SK-N-SH (cell line): Measurements from ENCODE around the gene KPNA2. TPM values are rescaled to one million over a fixed set of nuclear protein-coding genes. Genes with fewer than 3 reads are reported as not detected.
"Not testable (repeated sequence)": the region's sequence is repeated elsewhere in the genome, so short reads cannot be mapped to it uniquely, and the experiment has no call there.

Experiments
- CTCF ChIA-PET: fragments of 300-600, 350-600 bp; formaldehyde crosslinking; extraction: SDS; loops from one replicate; lab custom pipeline; 2021; lab: Yijun Ruan, JAX
- POLR2A ChIA-PET: fragments of 350-600 bp; sonication (Branson Sonifier 250); formaldehyde crosslinking; extraction: SDS; loops from one replicate; lab custom pipeline; 2020; ENCODE audit warnings: antibody characterized with exemption, inconsistent platforms; lab: Yijun Ruan, JAX
- DNase-seq: peaks from one replicate; pipeline ENCODE4 v3.0.0; 2012
- H2AFZ ChIP-seq: fragments of 200-600 bp; sonication (generic); 2 replicates; pipeline ENCODE4 v1.8.1; 2016; ENCODE audit warnings: antibody characterized with exemption, mild to moderate bottlenecking, low read depth
- H3F3A ChIP-seq: fragments of 200-600 bp; sonication (generic); replicated peaks from 2 replicates; pipeline ENCODE3; 2016; ENCODE audit warnings: antibody characterized with exemption, mild to moderate bottlenecking; ENCODE audit not compliant: insufficient read depth
- H3K27ac ChIP-seq, 2 experiments: fragments of 200-500 bp in 1 of 2; fragments of 200-600 bp in 1 of 2; sonication (Bioruptor generic) in 1 of 2; sonication (generic), shearing (Covaris generic) in 1 of 2; 2 replicates each; pipeline versions ENCODE4 v1.5.1 to v1.6.1; 2014 to 2016; ENCODE audit warnings: low read depth in 2 of 2, inconsistent platforms in 1 of 2, low read length in 1 of 2, mild to moderate bottlenecking in 1 of 2, mixed read lengths in 1 of 2
- H3K27me3 ChIP-seq: fragments of 200-600 bp; sonication (generic), shearing (Covaris generic); 2 replicates; pipeline ENCODE4 v1.6.1; 2016; ENCODE audit warnings: mixed run types; ENCODE audit not compliant: insufficient read depth
- H3K36me3 ChIP-seq, 2 experiments: fragments of 200-500 bp in 1 of 2; fragments of 200-600 bp in 1 of 2; sonication (Bioruptor generic) in 1 of 2; sonication (generic) in 1 of 2; replicated peaks in 1 of 2; 2 replicates each; pipeline versions ENCODE3 to v1.5.1; 2014 to 2016; ENCODE audit warnings: low read length in 1 of 2, mild to moderate bottlenecking in 1 of 2; ENCODE audit not compliant: insufficient read depth in 2 of 2, control insufficient read depth in 1 of 2
- H3K4me1 ChIP-seq, 2 experiments: fragments of 200-500 bp in 1 of 2; fragments of 200-600 bp in 1 of 2; sonication (Bioruptor generic) in 1 of 2; sonication (generic), shearing (Covaris generic) in 1 of 2; 2 replicates each; pipeline versions ENCODE4 v1.5.1 to v1.6.1; 2014 to 2016; ENCODE audit warnings: low read depth in 1 of 2, low read length in 1 of 2, mixed run types in 1 of 2; ENCODE audit not compliant: insufficient read depth in 2 of 2, control insufficient read depth in 1 of 2
- H3K4me2 ChIP-seq: fragments of 200-600 bp; sonication (generic), shearing (Covaris generic); 2 replicates; pipeline ENCODE4 v1.6.1; 2017; ENCODE audit warnings: mixed run types
- H3K4me3 ChIP-seq, 2 experiments: fragments of 200-500 bp in 1 of 2; fragments of 200-600 bp in 1 of 2; sonication (Bioruptor generic) in 1 of 2; sonication (generic), shearing (Covaris generic) in 1 of 2; 2 replicates each; pipeline versions ENCODE4 v1.5.1 to v1.8.1; 2014 to 2016; ENCODE audit warnings: low read depth in 2 of 2, inconsistent platforms in 1 of 2, low read length in 1 of 2, mild to moderate bottlenecking in 1 of 2, mixed read lengths in 1 of 2, moderate library complexity in 1 of 2
- H3K79me2 ChIP-seq: fragments of 200-600 bp; sonication (generic); 2 replicates; pipeline ENCODE4 v1.8.1; 2017; ENCODE audit warnings: mild to moderate bottlenecking; ENCODE audit not compliant: insufficient read depth
- H3K9ac ChIP-seq: fragments of 200-600 bp; sonication (generic); 2 replicates; pipeline ENCODE4 v1.6.1; 2017; ENCODE audit warnings: mixed run types
- H3K9me2 ChIP-seq: fragments of 200-600 bp; sonication (generic); 2 replicates; pipeline ENCODE4 v1.6.1; 2017; ENCODE audit warnings: mixed run types
- H3K9me3 ChIP-seq: fragments of 200-600 bp; sonication (generic); 2 replicates; pipeline ENCODE4 v1.6.1; 2017; ENCODE audit warnings: mixed run types, mild to moderate bottlenecking, moderate library complexity
- H4K20me1 ChIP-seq: fragments of 200-600 bp; sonication (generic); 2 replicates; pipeline ENCODE4 v1.6.1; 2017; ENCODE audit warnings: mild to moderate bottlenecking, mixed run types; ENCODE audit not compliant: insufficient read depth
- MXI1 ChIP-seq: IDR thresholded peaks from 2 replicates; pipeline ENCODE4 v1.6.1; 2012; ENCODE audit warnings: mild to moderate bottlenecking, low read depth, low read length, improper control_type of control experiment
- POLR2AphosphoS5 ChIP-seq: IDR thresholded peaks from 2 replicates; pipeline ENCODE4 v1.6.1; 2012; ENCODE audit warnings: low read depth, low read length
- RAD21 ChIP-seq: IDR thresholded peaks from 2 replicates; pipeline ENCODE4 v1.6.1; 2012; ENCODE audit warnings: mild to moderate bottlenecking, low read length
- RCOR1 ChIP-seq: fragments of 150-350 bp; IDR thresholded peaks from 2 replicates; pipeline ENCODE4 v1.6.1; 2017; ENCODE audit warnings: antibody characterized with exemption, low read length
- YY1 ChIP-seq: IDR thresholded peaks from 2 replicates; pipeline ENCODE4 v1.4.0; 2012; ENCODE audit warnings: low read depth, mild to moderate bottlenecking
- WGBS: methylation state at CpG from one replicate; pipeline ENCODE4 v1.1.6; 2017; ENCODE audit warnings: low lambda C conversion rate; 5-methylcytosine and 5-hydroxymethylcytosine counted together
- polyA plus RNA-seq, 3 experiments: library from polyadenylated mRNA; depleted of rRNA; stranded (reverse); fragments of >200 nt; gene quantifications; 2 replicates each; pipeline ENCODE4 v1.2.3, GENCODE V29; 2012
- TF ChIP-seq, protein P1 (sequence below): fragments of 200-600 bp; sonication (generic); IDR thresholded peaks from 2 replicates; pipeline ENCODE4 v1.6.1; 2017; ENCODE audit warnings: antibody characterized with exemption, mild to moderate bottlenecking, moderate library complexity
- TF ChIP-seq, protein P2 (sequence below): fragments of 150-350 bp; IDR thresholded peaks from 2 replicates; pipeline ENCODE4 v1.6.1; 2017; ENCODE audit warnings: antibody characterized with exemption, low read length, low read depth, borderline replicate concordance
- TF ChIP-seq, protein P3 (sequence below): IDR thresholded peaks from 2 replicates; pipeline ENCODE4 v1.4.0; 2012; ENCODE audit warnings: low read depth, borderline replicate concordance

KPNA2 gene
- polyA plus RNA-seq, 1 of the 3 experiments (the other 2 are of a cell fraction): 122 TPM

DNA sequence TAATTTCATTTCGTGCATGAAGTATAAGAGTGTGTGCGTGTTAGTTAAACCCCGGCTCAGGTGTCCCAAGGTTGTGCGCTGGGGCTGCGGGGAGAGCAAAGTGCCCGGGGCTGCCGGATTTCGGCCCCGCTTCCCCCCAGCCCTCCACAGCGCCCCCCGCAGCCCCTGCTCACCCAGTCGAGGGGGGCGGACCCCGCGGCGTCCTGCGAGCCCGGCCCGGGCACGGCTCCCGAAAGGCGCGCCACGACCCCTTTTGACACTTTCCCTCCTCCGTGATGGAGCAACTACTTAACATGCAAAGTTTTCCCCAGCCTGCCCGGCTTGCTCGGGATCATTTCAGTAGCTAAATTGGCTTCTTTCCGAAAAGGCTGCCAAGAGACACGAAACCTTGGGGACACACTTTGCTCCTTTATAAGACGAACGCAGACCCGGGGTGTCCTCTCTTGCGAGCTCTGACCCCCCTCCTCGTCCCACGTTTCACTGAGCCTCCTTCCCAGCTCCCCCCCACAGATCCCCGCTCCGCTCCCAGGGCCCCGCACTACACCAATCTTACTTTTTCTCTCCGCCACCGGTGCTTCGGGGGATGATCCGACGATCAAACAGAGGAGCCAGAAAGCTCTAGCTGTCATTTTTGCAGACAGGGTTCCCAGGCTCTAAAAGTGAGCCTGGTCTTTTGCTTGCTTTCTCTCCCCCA is 39.8 kb upstream of the KPNA2 start:
- Histone ChIP-seq H3K9ac (peak overlapping the region; percentile 7; the same call in 1 of the 2 replicates), H3K9me3 (no peaks in the 10 kb centered on the region), H2AFZ (peak overlapping the region; percentile 84), H4K20me1 (no peaks in the 10 kb centered on the region), H3K27ac (peak overlapping the region in 1 of 2 experiments; percentile 41; a peak in 1 of 4 replicates), H3K4me3 (peak overlapping the region; percentile 56 to 64)
- CTCF ChIA-PET: interaction anchor here (1.1 to 2.7 kb wide), 8 partner anchors 10 to 161 kb away, joined by 3 to 11 read pairs (median 3); no protein-coding TSS in a partner anchor
- TF ChIP-seq, protein P1, sequence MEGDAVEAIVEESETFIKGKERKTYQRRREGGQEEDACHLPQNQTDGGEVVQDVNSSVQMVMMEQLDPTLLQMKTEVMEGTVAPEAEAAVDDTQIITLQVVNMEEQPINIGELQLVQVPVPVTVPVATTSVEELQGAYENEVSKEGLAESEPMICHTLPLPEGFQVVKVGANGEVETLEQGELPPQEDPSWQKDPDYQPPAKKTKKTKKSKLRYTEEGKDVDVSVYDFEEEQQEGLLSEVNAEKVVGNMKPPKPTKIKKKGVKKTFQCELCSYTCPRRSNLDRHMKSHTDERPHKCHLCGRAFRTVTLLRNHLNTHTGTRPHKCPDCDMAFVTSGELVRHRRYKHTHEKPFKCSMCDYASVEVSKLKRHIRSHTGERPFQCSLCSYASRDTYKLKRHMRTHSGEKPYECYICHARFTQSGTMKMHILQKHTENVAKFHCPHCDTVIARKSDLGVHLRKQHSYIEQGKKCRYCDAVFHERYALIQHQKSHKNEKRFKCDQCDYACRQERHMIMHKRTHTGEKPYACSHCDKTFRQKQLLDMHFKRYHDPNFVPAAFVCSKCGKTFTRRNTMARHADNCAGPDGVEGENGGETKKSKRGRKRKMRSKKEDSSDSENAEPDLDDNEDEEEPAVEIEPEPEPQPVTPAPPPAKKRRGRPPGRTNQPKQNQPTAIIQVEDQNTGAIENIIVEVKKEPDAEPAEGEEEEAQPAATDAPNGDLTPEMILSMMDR: peak; percentile 41
- no peak for TF ChIP-seq POLR2AphosphoS5
- TF ChIP-seq, all 33 proteins: peak for 1
- POLR2A ChIA-PET: interaction anchor here (1.1 kb wide), 1 partner anchor 24 kb away, joined by 4 read pairs; no protein-coding TSS in a partner anchor
- peak; percentile 81 for DNase-seq
- Histone ChIP-seq H3K27me3 (no peaks in the 10 kb centered on the region), H3K36me3 (peaks cover 0 to 5% of the 10 kb centered on the region in 2 experiments), H3K4me2 (peak overlapping the region; percentile 83), H3K4me1 (peaks cover 6 to 23% of the 10 kb centered on the region in 2 experiments), H3K79me2 (0 out of 2 replicates have a peak, but pooled peaks cover 6% of the 10 kb centered on the region), H3K9me2 (no peaks in the 10 kb centered on the region), H3F3A (peaks cover 36% of the 10 kb centered on the region)
- WGBS: 15% methylated on average over 43 of the region's 43 CpGs

DNA sequence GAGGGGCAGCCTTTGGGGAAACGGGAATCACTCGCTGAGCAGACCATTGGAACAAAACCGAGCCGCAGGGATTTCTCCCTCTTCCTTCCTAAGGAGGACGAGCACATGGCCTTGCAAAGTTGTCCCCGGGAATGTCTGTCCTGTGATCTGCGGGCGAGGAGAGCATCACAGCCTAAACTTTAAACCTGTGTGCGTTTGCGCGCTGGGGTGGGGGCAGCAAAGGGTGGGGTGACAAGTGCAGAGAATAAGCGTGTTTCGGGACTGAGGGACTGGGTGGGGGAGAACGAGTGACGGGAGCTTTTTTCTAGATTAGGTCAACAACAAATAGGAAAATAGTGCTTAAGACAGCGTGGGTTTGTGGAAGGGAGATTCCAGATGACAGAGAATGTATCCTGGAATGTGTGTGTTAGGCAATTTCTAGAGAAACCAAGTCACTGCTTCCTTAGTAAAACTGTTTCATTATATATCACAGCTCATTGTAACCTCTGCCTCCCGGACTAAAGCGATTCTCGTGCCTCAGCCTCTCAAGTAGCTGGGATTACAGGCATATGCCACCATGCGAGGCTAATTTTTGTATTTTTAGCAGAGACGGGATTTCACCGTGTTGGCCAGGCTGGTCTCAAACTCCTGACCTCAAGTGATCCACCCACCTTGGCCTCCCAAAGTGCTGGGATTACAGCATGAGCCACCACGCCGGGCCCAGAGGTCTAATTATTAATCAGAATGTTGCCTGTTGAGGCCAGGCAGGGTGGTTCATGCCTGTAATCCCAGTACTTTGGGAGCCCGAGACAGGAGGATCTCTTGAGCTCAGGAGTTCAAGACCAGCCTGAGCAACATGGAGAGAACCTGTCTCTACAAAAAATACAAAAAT is 39.0 kb upstream of the KPNA2 start, which contains the start of gene C17orf58:
Gene C17orf58 (minus strand): TSS at position 169 of the 871 bp plus-strand sequence. CDS start 271 bp downstream, outside the sequence.
- CTCF ChIA-PET: interaction anchor here (0.9 to 2.7 kb wide), 6 partner anchors 11 to 105 kb away, joined by 3 to 11 read pairs (median 3); no protein-coding TSS in a partner anchor
- 69% methylated on average over 25 of the region's 25 CpGs for WGBS
- POLR2A ChIA-PET, H3K9me2 ChIP-seq, H3K79me2 ChIP-seq, H3K9me3 ChIP-seq, H3K36me3 ChIP-seq, H3K27me3 ChIP-seq, H4K20me1 ChIP-seq: not testable (repeated sequence)
- peaks cover 30% of the 10 kb centered on the region for H3F3A ChIP-seq
- peak within 1 kb of the TSS; percentile 83 for H3K4me2 ChIP-seq
- H3K27ac ChIP-seq: peak within 1 kb of the TSS in 1 of 2 experiments; percentile 41; a peak in 2 of 4 replicates
- H3K4me3 ChIP-seq: peak within 1 kb of the TSS; percentile 56 to 64
- peak; percentile 70; the same call in 1 of the 2 replicates for TF ChIP-seq MXI1
- peak; percentile 46 for DNase-seq
- peak within 1 kb of the TSS; percentile 7; the same call in 1 of the 2 replicates for H3K9ac ChIP-seq
- peak within 1 kb of the TSS; percentile 84 for H2AFZ ChIP-seq
- H3K4me1 ChIP-seq: peaks cover 6 to 23% of the 10 kb centered on the region in 2 experiments

DNA sequence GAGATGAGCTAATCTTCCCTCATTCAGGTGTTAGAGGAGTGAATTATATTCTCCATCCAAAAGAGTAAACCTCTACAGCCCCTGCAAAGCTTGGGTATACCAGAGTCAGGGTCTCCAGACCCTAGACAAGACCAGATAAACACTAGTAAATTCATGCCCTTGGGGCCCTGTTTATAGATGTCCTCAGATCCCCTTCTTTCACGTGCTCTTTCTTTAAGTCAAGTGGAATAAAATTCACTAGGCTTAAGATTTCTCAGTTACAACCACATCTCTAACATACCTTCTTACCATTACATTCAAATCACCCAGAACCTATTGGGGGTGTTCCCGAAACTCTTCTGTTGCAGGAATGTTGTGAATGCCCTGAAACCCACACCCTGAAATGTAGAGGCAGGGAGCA is 37.1 kb upstream of the KPNA2 start:
- Histone ChIP-seq H3F3A (peaks cover 13% of the 10 kb centered on the region), H3K27me3 (no peaks in the 10 kb centered on the region), H3K4me3 (no peak overlapping the region), H3K9me2 (no peaks in the 10 kb centered on the region), H3K9ac (no peak overlapping the region), H3K79me2 (no peaks in the 10 kb centered on the region), H2AFZ (no peak overlapping the region), H3K4me2 (no peak overlapping the region), H4K20me1 (no peaks in the 10 kb centered on the region), H3K9me3 (no peaks in the 10 kb centered on the region), H3K4me1 (peaks cover 6 to 16% of the 10 kb centered on the region in 2 experiments), H3K36me3 (no peaks in the 10 kb centered on the region), H3K27ac (no peak overlapping the region)
- no peak for DNase-seq
- 72% methylated on average over 2 of the region's 2 CpGs for WGBS
- ChIA-PET POLR2A (no interaction called here), CTCF (interaction anchor here (1.1 kb wide), 1 partner anchor 9 kb away, joined by 3 read pairs; no protein-coding TSS in a partner anchor)
- TF ChIP-seq, protein P2, sequence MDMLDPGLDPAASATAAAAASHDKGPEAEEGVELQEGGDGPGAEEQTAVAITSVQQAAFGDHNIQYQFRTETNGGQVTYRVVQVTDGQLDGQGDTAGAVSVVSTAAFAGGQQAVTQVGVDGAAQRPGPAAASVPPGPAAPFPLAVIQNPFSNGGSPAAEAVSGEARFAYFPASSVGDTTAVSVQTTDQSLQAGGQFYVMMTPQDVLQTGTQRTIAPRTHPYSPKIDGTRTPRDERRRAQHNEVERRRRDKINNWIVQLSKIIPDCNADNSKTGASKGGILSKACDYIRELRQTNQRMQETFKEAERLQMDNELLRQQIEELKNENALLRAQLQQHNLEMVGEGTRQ: no peak
- TF ChIP-seq RAD21 (no peak), RCOR1 (no peak), YY1 (no peak)
- TF ChIP-seq, protein P3, sequence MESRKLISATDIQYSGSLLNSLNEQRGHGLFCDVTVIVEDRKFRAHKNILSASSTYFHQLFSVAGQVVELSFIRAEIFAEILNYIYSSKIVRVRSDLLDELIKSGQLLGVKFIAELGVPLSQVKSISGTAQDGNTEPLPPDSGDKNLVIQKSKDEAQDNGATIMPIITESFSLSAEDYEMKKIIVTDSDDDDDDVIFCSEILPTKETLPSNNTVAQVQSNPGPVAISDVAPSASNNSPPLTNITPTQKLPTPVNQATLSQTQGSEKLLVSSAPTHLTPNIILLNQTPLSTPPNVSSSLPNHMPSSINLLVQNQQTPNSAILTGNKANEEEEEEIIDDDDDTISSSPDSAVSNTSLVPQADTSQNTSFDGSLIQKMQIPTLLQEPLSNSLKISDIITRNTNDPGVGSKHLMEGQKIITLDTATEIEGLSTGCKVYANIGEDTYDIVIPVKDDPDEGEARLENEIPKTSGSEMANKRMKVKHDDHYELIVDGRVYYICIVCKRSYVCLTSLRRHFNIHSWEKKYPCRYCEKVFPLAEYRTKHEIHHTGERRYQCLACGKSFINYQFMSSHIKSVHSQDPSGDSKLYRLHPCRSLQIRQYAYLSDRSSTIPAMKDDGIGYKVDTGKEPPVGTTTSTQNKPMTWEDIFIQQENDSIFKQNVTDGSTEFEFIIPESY: no peak
